SK-N-SH (cell line): Measurements from ENCODE around the gene SCYL2. TPM values are rescaled to one million over a fixed set of nuclear protein-coding genes. Genes with fewer than 3 reads are reported as not detected.

Source experiments
- CTCF ChIA-PET: fragments of 300-600, 350-600 bp; formaldehyde crosslinking; extraction: SDS; loops from one replicate; lab custom pipeline; 2021; lab: Yijun Ruan, JAX
- POLR2A ChIA-PET: fragments of 350-600 bp; sonication (Branson Sonifier 250); formaldehyde crosslinking; extraction: SDS; loops from one replicate; lab custom pipeline; 2020; ENCODE audit warnings: antibody characterized with exemption, inconsistent platforms; lab: Yijun Ruan, JAX
- DNase-seq: peaks from one replicate; pipeline ENCODE4 v3.0.0; 2012
- H2AFZ ChIP-seq: fragments of 200-600 bp; sonication (generic); 2 replicates; pipeline ENCODE4 v1.8.1; 2016; ENCODE audit warnings: antibody characterized with exemption, mild to moderate bottlenecking, low read depth
- H3F3A ChIP-seq: fragments of 200-600 bp; sonication (generic); replicated peaks from 2 replicates; pipeline ENCODE3; 2016; ENCODE audit warnings: antibody characterized with exemption, mild to moderate bottlenecking; ENCODE audit not compliant: insufficient read depth
- H3K27ac ChIP-seq, 2 experiments: fragments of 200-500 bp in 1 of 2; fragments of 200-600 bp in 1 of 2; sonication (Bioruptor generic) in 1 of 2; sonication (generic), shearing (Covaris generic) in 1 of 2; 2 replicates each; pipeline versions ENCODE4 v1.5.1 to v1.6.1; 2014 to 2016; ENCODE audit warnings: low read depth in 2 of 2, inconsistent platforms in 1 of 2, low read length in 1 of 2, mild to moderate bottlenecking in 1 of 2, mixed read lengths in 1 of 2
- H3K27me3 ChIP-seq: fragments of 200-600 bp; sonication (generic), shearing (Covaris generic); 2 replicates; pipeline ENCODE4 v1.6.1; 2016; ENCODE audit warnings: mixed run types; ENCODE audit not compliant: insufficient read depth
- H3K36me3 ChIP-seq, 2 experiments: fragments of 200-500 bp in 1 of 2; fragments of 200-600 bp in 1 of 2; sonication (Bioruptor generic) in 1 of 2; sonication (generic) in 1 of 2; replicated peaks in 1 of 2; 2 replicates each; pipeline versions ENCODE3 to v1.5.1; 2014 to 2016; ENCODE audit warnings: low read length in 1 of 2, mild to moderate bottlenecking in 1 of 2; ENCODE audit not compliant: insufficient read depth in 2 of 2, control insufficient read depth in 1 of 2
- H3K4me1 ChIP-seq, 2 experiments: fragments of 200-500 bp in 1 of 2; fragments of 200-600 bp in 1 of 2; sonication (Bioruptor generic) in 1 of 2; sonication (generic), shearing (Covaris generic) in 1 of 2; 2 replicates each; pipeline versions ENCODE4 v1.5.1 to v1.6.1; 2014 to 2016; ENCODE audit warnings: low read depth in 1 of 2, low read length in 1 of 2, mixed run types in 1 of 2; ENCODE audit not compliant: insufficient read depth in 2 of 2, control insufficient read depth in 1 of 2
- H3K4me2 ChIP-seq: fragments of 200-600 bp; sonication (generic), shearing (Covaris generic); 2 replicates; pipeline ENCODE4 v1.6.1; 2017; ENCODE audit warnings: mixed run types
- H3K4me3 ChIP-seq, 2 experiments: fragments of 200-500 bp in 1 of 2; fragments of 200-600 bp in 1 of 2; sonication (Bioruptor generic) in 1 of 2; sonication (generic), shearing (Covaris generic) in 1 of 2; 2 replicates each; pipeline versions ENCODE4 v1.5.1 to v1.8.1; 2014 to 2016; ENCODE audit warnings: low read depth in 2 of 2, inconsistent platforms in 1 of 2, low read length in 1 of 2, mild to moderate bottlenecking in 1 of 2, mixed read lengths in 1 of 2, moderate library complexity in 1 of 2
- H3K79me2 ChIP-seq: fragments of 200-600 bp; sonication (generic); 2 replicates; pipeline ENCODE4 v1.8.1; 2017; ENCODE audit warnings: mild to moderate bottlenecking; ENCODE audit not compliant: insufficient read depth
- H3K9ac ChIP-seq: fragments of 200-600 bp; sonication (generic); 2 replicates; pipeline ENCODE4 v1.6.1; 2017; ENCODE audit warnings: mixed run types
- H3K9me2 ChIP-seq: fragments of 200-600 bp; sonication (generic); 2 replicates; pipeline ENCODE4 v1.6.1; 2017; ENCODE audit warnings: mixed run types
- H3K9me3 ChIP-seq: fragments of 200-600 bp; sonication (generic); 2 replicates; pipeline ENCODE4 v1.6.1; 2017; ENCODE audit warnings: mixed run types, mild to moderate bottlenecking, moderate library complexity
- H4K20me1 ChIP-seq: fragments of 200-600 bp; sonication (generic); 2 replicates; pipeline ENCODE4 v1.6.1; 2017; ENCODE audit warnings: mild to moderate bottlenecking, mixed run types; ENCODE audit not compliant: insufficient read depth
- CHD2 ChIP-seq: fragments of 150-350 bp; IDR thresholded peaks from 2 replicates; pipeline ENCODE4 v1.6.1; 2018; ENCODE audit warnings: low read length; ENCODE audit not compliant: partially characterized antibody
- EP300 ChIP-seq, 2 experiments: IDR thresholded peaks; 2 replicates each; pipeline versions ENCODE4 v1.4.0 to v1.6.1; 2012; ENCODE audit warnings: borderline replicate concordance in 1 of 2, low read depth in 1 of 2, low read length in 1 of 2
- FOSL2 ChIP-seq: IDR thresholded peaks from 2 replicates; pipeline ENCODE4 v1.4.0; 2012; ENCODE audit warnings: low read depth, mild to moderate bottlenecking, moderate library complexity, borderline replicate concordance
- FOXJ3 ChIP-seq: sonication (generic); formaldehyde crosslinking; IDR thresholded peaks from 2 replicates; pipeline ENCODE4 v1.5.1; 2020; ENCODE audit warnings: mild to moderate bottlenecking, missing genetic modification reagents
- FOXM1 ChIP-seq: IDR thresholded peaks from 2 replicates; pipeline ENCODE4 v1.4.0; 2012; ENCODE audit warnings: low read depth, mild to moderate bottlenecking
- GATA2 ChIP-seq: sonication (generic); formaldehyde crosslinking; IDR thresholded peaks from 2 replicates; pipeline ENCODE4 v1.5.0; 2020; ENCODE audit warnings: mild to moderate bottlenecking, missing genetic modification reagents
- RAD21 ChIP-seq: IDR thresholded peaks from 2 replicates; pipeline ENCODE4 v1.6.1; 2012; ENCODE audit warnings: mild to moderate bottlenecking, low read length
- RCOR1 ChIP-seq: fragments of 150-350 bp; IDR thresholded peaks from 2 replicates; pipeline ENCODE4 v1.6.1; 2017; ENCODE audit warnings: antibody characterized with exemption, low read length
- RXRA ChIP-seq: IDR thresholded peaks from 2 replicates; pipeline ENCODE4 v1.4.0; 2012; ENCODE audit warnings: low read depth, mild to moderate bottlenecking, borderline replicate concordance
- TAF1 ChIP-seq: IDR thresholded peaks from 2 replicates; pipeline ENCODE4 v1.6.1; 2012; ENCODE audit warnings: low read depth, mild to moderate bottlenecking, low read length, moderate library complexity, borderline replicate concordance
- TCF12 ChIP-seq: IDR thresholded peaks from 2 replicates; pipeline ENCODE4 v1.4.0; 2012
- WGBS: methylation state at CpG from one replicate; pipeline ENCODE4 v1.1.6; 2017; ENCODE audit warnings: low lambda C conversion rate; 5-methylcytosine and 5-hydroxymethylcytosine counted together
- polyA plus RNA-seq, 3 experiments: library from polyadenylated mRNA; depleted of rRNA; stranded (reverse); fragments of >200 nt; gene quantifications; 2 replicates each; pipeline ENCODE4 v1.2.3, GENCODE V29; 2012
- TF ChIP-seq, protein P1 (sequence below): IDR thresholded peaks from 2 replicates; pipeline ENCODE4 v1.6.1; 2012; ENCODE audit warnings: mild to moderate bottlenecking, low read depth, low read length, moderate library complexity
- TF ChIP-seq, protein P2 (sequence below): IDR thresholded peaks from 2 replicates; pipeline ENCODE4 v1.4.0; 2012; ENCODE audit warnings: low read depth

SCYL2 gene
- polyA plus RNA-seq, 1 of the 3 experiments (the other 2 are of a cell fraction) = 7.5 TPM

- POLR2A ChIA-PET = no interaction called here
Measured at GRCh38 chr12:100311317-100311716, 44.3 kb downstream of the SCYL2 start.

GRCh38 chr12:100317371-100317770 is 50.4 kb downstream of the SCYL2 start:
- ChIA-PET POLR2A (interaction anchor here (0.6 kb wide), 1 partner anchor 230 kb away, joined by 3 read pairs; no protein-coding TSS in a partner anchor), CTCF (no interaction called here)
- Histone ChIP-seq H3K36me3 (peaks cover 27 to 65% of the 10 kb centered on the region in 2 experiments), H3K4me3 (no peak overlapping the region), H3K9ac (no peak overlapping the region), H3K27me3 (no peaks in the 10 kb centered on the region), H3K4me1 (peaks cover 0 to 2% of the 10 kb centered on the region in 2 experiments; a peak in 2 of 4 replicates), H3F3A (peaks cover 8% of the 10 kb centered on the region), H3K79me2 (no peaks in the 10 kb centered on the region), H2AFZ (no peak overlapping the region), H3K9me3 (no peaks in the 10 kb centered on the region), H4K20me1 (no peaks in the 10 kb centered on the region), H3K9me2 (no peaks in the 10 kb centered on the region), H3K4me2 (no peak overlapping the region), H3K27ac (no peak overlapping the region)
- WGBS = 93% methylated on average over 2 of the region's 2 CpGs
- peak; percentile 49 for DNase-seq
- TF ChIP-seq RXRA (no peak), RAD21 (0 out of 2 replicates have a peak, but pooled peaks have one; percentile 6), EP300 (IDR thresholded peaks at IDR 0.05; ENCODE audit: borderline replicate concordance in 1 of 2, low read depth in 1 of 2, low read length in 1 of 2) (peak in 1 of 2 experiments; percentile 76; a peak in 1 of 4 replicates), RCOR1 (peak; percentile 93), TAF1 (no peak), GATA2 (CRISPR knock-in tag) (peak; percentile 73), TCF12 (no peak), FOXJ3 (no peak), CHD2 (peak; percentile 15)
- TF ChIP-seq, protein P1, sequence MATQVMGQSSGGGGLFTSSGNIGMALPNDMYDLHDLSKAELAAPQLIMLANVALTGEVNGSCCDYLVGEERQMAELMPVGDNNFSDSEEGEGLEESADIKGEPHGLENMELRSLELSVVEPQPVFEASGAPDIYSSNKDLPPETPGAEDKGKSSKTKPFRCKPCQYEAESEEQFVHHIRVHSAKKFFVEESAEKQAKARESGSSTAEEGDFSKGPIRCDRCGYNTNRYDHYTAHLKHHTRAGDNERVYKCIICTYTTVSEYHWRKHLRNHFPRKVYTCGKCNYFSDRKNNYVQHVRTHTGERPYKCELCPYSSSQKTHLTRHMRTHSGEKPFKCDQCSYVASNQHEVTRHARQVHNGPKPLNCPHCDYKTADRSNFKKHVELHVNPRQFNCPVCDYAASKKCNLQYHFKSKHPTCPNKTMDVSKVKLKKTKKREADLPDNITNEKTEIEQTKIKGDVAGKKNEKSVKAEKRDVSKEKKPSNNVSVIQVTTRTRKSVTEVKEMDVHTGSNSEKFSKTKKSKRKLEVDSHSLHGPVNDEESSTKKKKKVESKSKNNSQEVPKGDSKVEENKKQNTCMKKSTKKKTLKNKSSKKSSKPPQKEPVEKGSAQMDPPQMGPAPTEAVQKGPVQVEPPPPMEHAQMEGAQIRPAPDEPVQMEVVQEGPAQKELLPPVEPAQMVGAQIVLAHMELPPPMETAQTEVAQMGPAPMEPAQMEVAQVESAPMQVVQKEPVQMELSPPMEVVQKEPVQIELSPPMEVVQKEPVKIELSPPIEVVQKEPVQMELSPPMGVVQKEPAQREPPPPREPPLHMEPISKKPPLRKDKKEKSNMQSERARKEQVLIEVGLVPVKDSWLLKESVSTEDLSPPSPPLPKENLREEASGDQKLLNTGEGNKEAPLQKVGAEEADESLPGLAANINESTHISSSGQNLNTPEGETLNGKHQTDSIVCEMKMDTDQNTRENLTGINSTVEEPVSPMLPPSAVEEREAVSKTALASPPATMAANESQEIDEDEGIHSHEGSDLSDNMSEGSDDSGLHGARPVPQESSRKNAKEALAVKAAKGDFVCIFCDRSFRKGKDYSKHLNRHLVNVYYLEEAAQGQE = no peak

More at GRCh38 chr12:100311317-100311716, 44.3 kb downstream of the SCYL2 start:
- H2AFZ ChIP-seq = no peak overlapping the region
- no peaks in the 10 kb centered on the region for H3K27me3 ChIP-seq
- no peak overlapping the region for H3K4me3 ChIP-seq
- H3K9ac ChIP-seq = no peak overlapping the region
- H3K36me3 ChIP-seq = peaks cover 38 to 47% of the 10 kb centered on the region in 2 experiments
- DNase-seq = no peak
- 93% methylated on average over 1 of the region's 1 CpG for WGBS
- CTCF ChIA-PET = interaction anchor here (1.4 kb wide), 1 partner anchor 243 kb away, joined by 3 read pairs; no protein-coding TSS in a partner anchor
- no peaks in the 10 kb centered on the region for H4K20me1 ChIP-seq
- H3K9me2 ChIP-seq = no peaks in the 10 kb centered on the region
- H3K79me2 ChIP-seq = no peaks in the 10 kb centered on the region
- no peak for TF ChIP-seq FOXM1
- TF ChIP-seq, protein P2, sequence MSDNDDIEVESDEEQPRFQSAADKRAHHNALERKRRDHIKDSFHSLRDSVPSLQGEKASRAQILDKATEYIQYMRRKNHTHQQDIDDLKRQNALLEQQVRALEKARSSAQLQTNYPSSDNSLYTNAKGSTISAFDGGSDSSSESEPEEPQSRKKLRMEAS = no peak
- TF ChIP-seq, protein P1 = no peak
- TF ChIP-seq FOSL2 = no peak
- H3K27ac ChIP-seq = no peak overlapping the region
- H3F3A ChIP-seq = peaks cover 5% of the 10 kb centered on the region
- H3K9me3 ChIP-seq = no peaks in the 10 kb centered on the region
- H3K4me2 ChIP-seq = no peak overlapping the region
- H3K4me1 ChIP-seq = no peaks in the 10 kb centered on the region
